Esophagus (tissue), 2 donors: Measurements from ENCODE around the gene ARMC8. TPM values are rescaled to one million over a fixed set of nuclear protein-coding genes. Genes with fewer than 3 reads are reported as not detected.

Experiments
- H3K27ac ChIP-seq, 2 donors: one replicate each; pipeline ENCODE4 v1.5.1; 2013; ENCODE audit warnings: low read depth in 2 of 2, mild to moderate bottlenecking in 2 of 2, inconsistent platforms in 1 of 2, low read length in 1 of 2, moderate library complexity in 1 of 2
- H3K27me3 ChIP-seq, 2 donors: one replicate each; pipeline ENCODE4 v1.6.1; 2013; ENCODE audit warnings: low read length in 2 of 2, control low read depth in 1 of 2, mild to moderate bottlenecking in 1 of 2; ENCODE audit not compliant: insufficient read depth in 2 of 2, control insufficient read depth in 1 of 2
- H3K36me3 ChIP-seq, 2 donors: one replicate each; pipeline ENCODE4 v1.6.1; 2013; ENCODE audit warnings: low read length in 1 of 2; ENCODE audit not compliant: control insufficient read depth in 2 of 2, insufficient read depth in 2 of 2
- H3K4me1 ChIP-seq, 2 donors: one replicate each; pipeline ENCODE4 v1.6.1; 2013; ENCODE audit warnings: low read length in 1 of 2; ENCODE audit not compliant: control insufficient read depth in 2 of 2, insufficient read depth in 2 of 2
- H3K4me3 ChIP-seq, 2 donors: one replicate each; pipeline ENCODE4 v1.5.1; 2013; ENCODE audit warnings: low read length in 2 of 2, mild to moderate bottlenecking in 2 of 2, low read depth in 1 of 2, moderate library complexity in 1 of 2
- H3K9me3 ChIP-seq, 2 donors: one replicate each; pipeline ENCODE4 v1.6.1; 2013; ENCODE audit warnings: mild to moderate bottlenecking in 2 of 2, low read depth in 1 of 2, low read length in 1 of 2, moderate library complexity in 1 of 2; ENCODE audit not compliant: control insufficient read depth in 2 of 2, insufficient read depth in 1 of 2
- WGBS, 2 donors: extraction: QIAGEN DNeasy Blood & Tissue Kit; methylation state at CpG; one replicate each; pipeline ENCODE4 v1.1.7; 2013; 5-methylcytosine and 5-hydroxymethylcytosine counted together
- polyA plus RNA-seq, 2 donors: library from polyadenylated mRNA; stranded (reverse); fragments of 200-250 nt; gene quantifications; one replicate each; pipeline ENCODE4 v1.2.3, GENCODE V29; 2013
- donor health status: healthy with polysubstance abuse.
- donor health status: Bipolar disorder and iron deficiency.

ARMC8 gene
- polyA plus RNA-seq, 2 donors = 10.5 to 14.5 TPM

GRCh38 chr3:138344754-138345153, 157.7 kb downstream of the ARMC8 start:
- Histone ChIP-seq H3K27ac (no peak overlapping the region), H3K36me3 (no peaks in the 10 kb centered on the region), H3K4me3 (no peak overlapping the region), H3K4me1 (no peaks in the 10 kb centered on the region), H3K9me3 (peaks cover 0 to 2% of the 10 kb centered on the region in 2 donors), H3K27me3 (no peaks in the 10 kb centered on the region)
- 29 to 39% methylated on average over 1 of the region's 1 CpG for WGBS, 2 donors

Other genes with a start within 250 kb of the ARMC8 start
- under 1 TPM; 0.05 to 0.61 TPM for gene CLDN18, start 177.1 kb upstream of the ARMC8 start, polyA plus RNA-seq
- gene DZIP1L, start 71.7 kb upstream of the ARMC8 start, polyA plus RNA-seq = 1 to 10 TPM; 2.3 to 3.9 TPM
- not detected for gene A4GNT, start 54.9 kb upstream of the ARMC8 start, polyA plus RNA-seq
- gene DBR1, start 12.4 kb upstream of the ARMC8 start, polyA plus RNA-seq = 1 to 10 TPM; 3.6 to 6.3 TPM
- gene NME9, start 142.6 kb downstream of the ARMC8 start, polyA plus RNA-seq = under 1 TPM; 0.06 to 0.12 TPM
- gene MRAS, start 161.3 kb downstream of the ARMC8 start, polyA plus RNA-seq = 1 to 10 TPM; 1.2 to 2.4 TPM
- gene ESYT3, start 247.3 kb downstream of the ARMC8 start, polyA plus RNA-seq = under 1 TPM; 0.56 to 0.63 TPM